Fibroblast of skin of abdomen (primary cell): ENCODE results near the gene MED31.
"Not testable (repeated sequence)": the region's sequence is repeated elsewhere in the genome, so short reads cannot be mapped to it uniquely, and the experiment has no call there.

Experiments
- DNase-seq: peaks from one replicate; pipeline ENCODE4 v3.0.0-alpha.2; 2013

The MED31 gene

DNA sequence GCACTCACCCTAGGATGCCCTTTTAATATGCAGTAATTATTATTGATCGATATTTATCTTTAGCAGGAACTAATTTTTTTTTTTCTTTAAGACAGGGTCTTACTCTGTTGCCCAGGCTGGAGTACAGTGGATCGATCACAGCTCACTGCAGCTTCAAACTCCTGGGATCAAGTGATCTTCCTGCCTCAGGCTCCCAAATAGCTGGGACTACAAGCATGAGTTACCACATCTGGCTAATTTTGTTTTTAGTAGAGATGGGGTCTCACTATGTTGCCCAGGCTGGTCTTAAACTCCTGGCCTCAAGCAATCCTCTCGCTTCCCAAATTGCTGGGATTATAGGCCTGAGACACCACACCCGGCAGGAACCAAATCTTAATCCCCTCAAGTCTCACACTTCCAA, 40.2 kb downstream of the MED31 start:
- no peak for DNase-seq

GRCh38 chr17:6610011-6610410, 41.4 kb downstream of the MED31 start:
- DNase-seq: no peak

- DNase-seq: peak; percentile 8
Measured at GRCh38 chr17:6608321-6608720, 43.1 kb downstream of the MED31 start.

- DNase-seq: no peak
Measured at GRCh38 chr17:6605142-6605541, 46.3 kb downstream of the MED31 start.

DNA sequence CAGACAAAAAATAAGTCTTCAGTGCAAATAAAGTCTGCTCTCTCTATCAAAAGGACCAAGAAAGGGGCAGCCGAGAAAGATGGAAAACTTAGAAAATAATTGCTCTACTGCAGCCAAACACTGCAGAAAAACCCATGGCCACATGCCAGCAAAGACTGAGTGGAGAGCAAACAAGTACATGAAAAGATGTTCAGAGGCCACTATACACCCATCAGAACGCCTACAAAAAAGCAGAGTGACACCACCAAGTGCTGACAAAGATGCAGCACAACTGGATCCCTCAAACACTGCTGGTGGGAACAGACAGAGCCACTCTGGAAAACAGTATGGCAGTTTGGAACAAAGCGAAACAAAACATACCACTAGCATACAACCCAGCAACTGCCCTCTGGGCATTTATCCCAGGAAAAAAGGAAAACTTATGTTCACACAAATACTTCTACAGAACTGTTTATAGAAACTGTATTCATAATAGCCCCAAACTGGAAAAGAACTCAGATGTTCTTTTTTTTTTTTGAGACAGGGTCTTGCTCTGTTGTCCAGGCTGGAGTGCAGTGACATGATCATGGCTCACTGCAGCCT, 47.6 kb downstream of the MED31 start:
- no peak for DNase-seq

GRCh38 chr17:6602141-6602540, 49.3 kb downstream of the MED31 start:
- DNase-seq: no peak

DNA sequence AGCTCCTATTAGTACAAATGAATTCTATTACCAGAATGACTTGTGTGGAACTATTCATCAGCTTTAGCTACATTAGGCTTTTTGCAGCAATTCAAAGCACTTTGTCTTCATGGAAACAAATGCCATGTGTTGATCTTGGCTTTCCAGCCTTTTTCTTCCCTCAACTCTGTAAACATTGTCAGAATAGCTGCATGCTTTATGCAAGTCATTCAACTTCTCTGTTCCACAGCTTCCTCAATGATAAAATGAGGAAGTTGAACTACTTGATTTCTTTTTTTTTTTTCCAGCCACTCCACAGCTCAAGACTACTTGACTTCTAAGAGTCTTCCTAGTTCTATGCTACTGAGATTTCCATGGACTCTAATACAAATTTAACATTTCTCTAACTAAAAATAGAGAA, 52.0 kb downstream of the MED31 start:
- DNase-seq: no peak

DNA sequence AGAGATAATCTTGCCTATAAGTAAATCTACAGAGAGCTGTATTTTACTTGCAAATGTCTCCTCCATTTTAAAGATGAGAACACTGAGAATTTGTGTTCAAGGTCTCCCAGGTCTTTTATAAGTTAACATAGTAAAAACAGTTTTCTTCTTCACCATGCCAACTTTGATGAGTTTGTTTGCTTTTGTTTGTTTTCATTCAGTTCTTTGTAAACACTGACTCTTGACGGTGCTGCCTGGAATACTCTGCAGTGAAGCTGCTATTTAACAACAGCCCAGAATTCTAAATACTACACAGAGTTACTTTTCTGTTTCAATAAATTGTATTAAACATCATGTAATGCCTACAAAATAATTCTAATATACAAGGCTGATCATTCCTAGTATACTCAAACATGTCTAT, 53.7 kb downstream of the MED31 start:
- no peak for DNase-seq

- DNase-seq: no peak
Measured at GRCh38 chr17:6596941-6597340, 54.5 kb downstream of the MED31 start.

- DNase-seq: no peak
Measured at GRCh38 chr17:6596511-6596910, 54.9 kb downstream of the MED31 start.

DNA sequence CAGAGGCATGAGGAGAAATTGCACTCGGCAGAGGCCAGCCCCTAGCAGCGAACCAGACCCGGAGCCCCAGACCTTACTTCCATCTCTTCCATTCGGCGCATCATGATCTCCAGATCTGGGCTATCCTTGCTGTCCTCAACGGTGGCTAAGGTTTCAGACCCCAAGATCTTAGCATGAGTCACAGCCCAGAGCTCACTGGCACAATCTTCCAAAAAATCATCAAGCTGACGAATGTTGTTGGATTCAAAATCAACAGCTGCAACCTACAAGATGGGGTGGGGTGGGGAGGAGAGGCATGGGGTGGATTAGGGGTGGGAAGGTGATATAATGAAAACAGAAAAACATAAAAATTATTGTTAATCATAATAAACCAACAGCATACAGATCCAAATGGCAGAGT, 55.3 kb downstream of the MED31 start:
- DNase-seq: no peak

DNA sequence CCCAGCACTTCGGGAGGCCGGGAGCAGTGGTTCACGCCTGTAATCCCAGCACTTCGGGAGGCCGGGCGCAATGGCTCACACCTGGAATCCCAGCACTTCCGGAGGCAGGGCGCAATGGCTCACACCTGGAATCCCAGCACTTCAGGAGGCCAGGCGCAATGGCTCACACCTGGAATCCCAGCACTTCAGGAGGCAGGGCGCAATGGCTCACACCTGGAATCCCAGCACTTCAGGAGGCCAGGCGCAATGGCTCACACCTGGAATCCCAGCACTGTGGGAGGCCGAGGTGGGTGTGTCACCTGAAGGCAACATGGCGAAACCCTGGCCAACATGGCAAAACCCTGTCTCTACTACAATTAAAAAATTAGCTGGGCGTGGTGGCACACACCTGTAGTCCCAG, 58.0 kb downstream of the MED31 start:
- DNase-seq: not testable (repeated sequence)
